Hematopoietic multipotent progenitor cell treated with erythropoietin and hydrocortisone succinate and interleukin-3 and kit ligand, for 4 days (in vitro differentiated cells): ENCODE measurements around the gene ZFPL1.
"Not testable (repeated sequence)": the region's sequence is repeated elsewhere in the genome, so short reads cannot be mapped to it uniquely, and the experiment has no call there.

Source experiments
- DNase-seq: peaks from one replicate; pipeline ENCODE4 v3.0.0-alpha.2; 2015

ZFPL1 gene

DNA sequence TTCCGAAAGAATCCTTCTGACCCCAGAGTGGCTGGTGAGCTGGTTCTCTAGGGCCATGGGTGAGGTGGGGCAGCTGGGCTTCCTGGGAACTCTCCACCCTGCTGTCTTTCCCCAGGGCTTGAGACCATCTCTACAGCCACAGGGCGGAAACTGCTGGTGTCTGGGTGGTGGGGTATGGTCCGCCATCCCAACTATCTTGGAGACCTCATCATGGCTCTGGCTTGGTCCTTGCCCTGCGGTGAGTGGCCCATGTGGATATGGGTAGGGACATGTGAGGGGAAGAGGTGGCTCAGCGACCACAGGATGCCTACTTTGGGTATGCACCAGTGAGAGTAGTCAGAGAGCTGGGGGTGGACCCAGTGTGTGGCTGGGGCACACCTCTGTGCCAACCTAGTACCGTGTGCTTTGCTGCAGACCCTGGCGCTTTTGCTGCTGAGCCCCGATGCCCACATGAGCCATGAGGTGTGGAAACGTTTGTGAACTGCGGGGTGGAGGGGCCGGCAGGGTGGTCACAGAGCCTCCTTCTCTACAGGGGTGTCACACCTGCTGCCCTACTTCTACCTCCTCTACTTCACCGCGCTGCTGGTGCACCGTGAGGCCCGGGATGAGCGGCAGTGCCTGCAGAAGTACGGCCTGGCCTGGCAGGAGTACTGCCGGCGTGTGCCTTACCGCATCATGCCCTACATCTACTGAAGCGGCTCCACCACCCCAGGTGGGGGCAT, 31.5 kb downstream of the ZFPL1 start:
- no peak for DNase-seq

DNA sequence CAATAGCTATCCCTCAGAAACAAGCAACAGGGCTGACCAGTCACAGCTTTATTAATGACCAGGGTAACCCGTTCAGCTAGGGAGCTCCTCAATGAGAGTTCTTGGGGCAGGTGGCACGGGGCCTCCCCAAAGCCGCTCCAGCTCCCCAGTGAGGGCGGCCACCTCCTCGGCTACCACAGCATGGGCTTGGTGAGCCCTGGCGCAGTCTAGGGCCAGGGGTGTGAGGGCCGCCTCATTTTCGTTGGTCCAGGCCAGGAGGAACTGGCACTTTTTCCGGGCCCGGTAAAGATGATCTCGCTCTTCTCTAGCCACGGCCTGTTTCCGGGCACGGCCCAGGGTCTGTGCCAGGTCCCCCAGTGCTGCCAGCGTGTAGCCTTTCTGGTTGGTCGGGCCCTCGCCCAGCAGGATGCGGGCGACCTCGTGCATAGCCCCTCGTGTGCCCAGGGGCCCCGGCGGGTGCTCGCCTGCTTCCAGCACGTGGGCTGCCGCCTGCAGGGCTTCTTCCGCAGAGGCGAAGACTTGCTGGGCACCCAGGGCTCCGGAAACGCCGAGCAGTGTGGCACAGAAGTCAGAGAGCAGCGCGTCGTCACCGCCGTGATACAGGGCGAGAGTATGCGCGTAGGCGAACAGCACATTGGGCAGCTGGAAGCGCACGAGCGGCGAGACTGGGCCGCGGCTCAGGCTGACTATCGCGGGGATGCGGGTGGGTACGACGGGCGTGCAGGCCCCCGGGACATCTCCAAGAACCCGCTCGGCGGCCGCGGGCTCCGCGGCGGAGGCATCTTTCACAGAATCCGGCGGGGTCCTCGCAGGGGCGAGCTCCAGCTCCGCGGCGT, 32.6 kb downstream of the ZFPL1 start:
- DNase-seq = peak; percentile 74

DNA sequence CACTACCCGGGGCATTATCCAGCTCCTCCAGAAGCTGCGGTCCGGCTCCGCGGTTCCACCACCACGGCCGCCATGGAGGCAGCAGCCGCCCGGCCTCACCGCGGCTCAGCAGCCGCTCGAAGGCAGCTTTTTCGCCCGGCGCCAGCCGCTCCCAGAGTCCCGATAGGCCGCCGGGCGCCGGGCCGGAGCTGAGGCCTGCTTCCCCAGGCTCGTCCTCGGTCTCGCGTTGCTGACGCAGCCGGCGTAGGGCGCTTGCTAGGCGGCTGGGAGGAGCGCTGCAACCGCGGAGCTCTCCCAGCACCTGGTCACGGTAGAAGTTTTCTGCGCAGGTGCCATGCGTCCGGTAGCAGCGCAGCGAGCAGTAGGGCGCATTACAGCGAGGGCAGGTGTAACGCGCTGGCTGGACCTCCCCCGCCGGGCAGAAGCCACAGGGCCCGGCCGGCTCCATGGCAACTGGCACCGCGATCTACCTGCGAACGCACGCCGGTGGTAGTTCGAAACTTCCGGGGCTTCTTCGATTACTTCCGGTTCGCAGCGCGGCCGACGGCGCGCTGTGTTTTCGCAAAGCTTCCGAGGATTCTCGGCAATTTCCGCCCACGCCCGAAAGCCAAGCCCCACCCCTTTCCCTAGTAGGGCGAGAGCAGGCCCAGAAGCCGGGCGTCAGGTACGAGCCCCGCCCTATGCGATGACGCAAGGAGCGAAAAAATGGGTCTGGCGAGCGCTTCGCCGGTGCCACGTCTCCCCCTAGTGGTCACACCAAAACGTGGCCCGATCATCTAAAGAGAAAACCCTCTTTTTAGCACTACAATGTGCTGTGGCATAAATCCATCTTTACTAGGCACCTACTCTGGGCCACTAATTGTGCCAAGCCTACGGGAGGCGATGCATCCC, 33.4 kb downstream of the ZFPL1 start, which contains the start of gene ZNHIT2:
TSS of gene ZNHIT2 (minus strand) at position 496 of the 891 bp plus-strand sequence. CDS start at position 448, 48 bp downstream.
- peak; percentile 100 for DNase-seq

DNA sequence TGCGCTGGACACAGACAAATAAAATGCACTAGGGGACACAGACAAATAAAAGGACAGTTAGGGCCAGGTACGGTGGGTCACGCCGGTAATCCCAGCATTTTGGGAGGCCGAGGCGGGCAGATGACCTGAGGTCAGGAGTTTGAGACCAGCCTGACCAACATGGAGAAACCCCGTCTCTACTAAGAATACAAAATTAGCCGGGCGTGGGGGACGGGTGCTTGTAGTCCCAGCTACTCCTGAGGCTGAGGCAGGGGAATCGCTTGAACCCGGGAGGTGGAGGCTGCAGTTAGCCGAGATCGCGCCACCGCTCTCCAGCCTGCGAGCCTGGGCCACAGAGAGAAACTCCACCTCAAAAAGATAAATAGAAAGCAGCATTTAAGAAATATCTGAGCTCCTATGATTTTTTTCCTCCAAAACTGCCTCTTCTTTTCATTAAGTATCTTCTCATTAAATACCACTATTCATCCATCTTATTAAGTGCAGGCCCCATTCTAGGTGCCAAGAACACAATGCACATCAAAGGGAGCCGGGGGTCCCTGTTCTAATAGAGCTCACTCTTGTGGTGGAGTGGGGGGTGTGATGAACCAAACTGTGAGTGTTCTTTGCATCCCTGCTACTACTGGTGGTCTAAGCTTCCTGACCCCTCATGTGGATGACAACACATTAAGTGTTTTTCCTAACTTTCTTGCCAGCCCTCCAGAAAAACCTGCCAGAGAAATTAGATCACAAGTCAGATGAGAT, 34.2 kb downstream of the ZFPL1 start:
- no peak for DNase-seq

DNA sequence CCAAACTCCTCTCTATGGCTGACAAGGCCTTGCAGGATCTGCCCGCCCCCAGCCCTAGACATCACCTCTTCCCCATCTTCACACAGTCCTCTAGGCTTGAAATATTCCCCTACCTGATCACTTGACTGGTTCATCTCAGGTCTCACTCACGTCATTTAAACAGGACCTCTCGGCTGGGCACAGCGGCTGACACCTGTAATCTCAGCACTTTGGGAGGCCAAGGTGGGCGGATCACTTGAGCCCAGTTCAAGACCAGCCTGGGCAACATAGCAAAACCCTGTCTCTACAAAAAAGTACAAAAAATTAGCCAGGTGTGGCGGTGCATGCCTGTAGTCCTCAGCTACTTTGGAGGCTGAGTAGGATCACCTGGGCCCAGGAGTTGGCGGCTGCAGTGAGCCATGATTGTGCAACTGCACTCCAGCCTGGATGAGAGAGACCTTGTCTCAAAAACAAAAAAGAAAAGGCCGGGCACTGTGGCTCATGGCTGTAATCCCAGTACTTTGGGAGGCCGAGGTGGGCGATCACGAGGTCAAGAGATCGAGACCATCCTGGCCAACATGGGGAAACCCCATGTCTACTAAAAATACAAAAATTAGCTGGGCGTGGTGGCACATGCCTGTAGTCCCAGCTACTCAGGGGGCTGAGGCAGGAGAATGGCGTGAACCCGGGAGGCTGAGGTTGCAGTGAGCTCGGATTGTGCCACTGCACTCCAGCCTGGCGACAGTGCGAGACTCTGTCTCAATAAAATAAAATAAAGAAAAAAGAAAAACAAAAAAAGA, 35.1 kb downstream of the ZFPL1 start:
- not testable (repeated sequence) for DNase-seq

DNA sequence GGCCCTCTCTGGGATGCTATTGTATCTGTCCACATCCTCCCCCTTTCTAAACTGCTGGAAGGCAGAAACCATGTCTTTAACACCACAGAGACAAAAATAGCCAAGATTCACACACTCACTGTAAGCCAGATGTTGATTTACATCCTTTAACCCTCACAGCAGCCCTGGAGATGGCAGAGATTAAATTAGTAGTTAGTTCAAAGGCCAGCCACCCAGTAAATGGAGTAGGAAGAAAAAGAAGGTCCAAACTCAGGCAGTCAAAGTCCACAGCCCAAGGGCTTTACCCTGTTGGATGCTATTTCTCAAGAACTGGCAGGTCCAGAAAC, 35.6 kb downstream of the ZFPL1 start:
- DNase-seq = no peak

DNA sequence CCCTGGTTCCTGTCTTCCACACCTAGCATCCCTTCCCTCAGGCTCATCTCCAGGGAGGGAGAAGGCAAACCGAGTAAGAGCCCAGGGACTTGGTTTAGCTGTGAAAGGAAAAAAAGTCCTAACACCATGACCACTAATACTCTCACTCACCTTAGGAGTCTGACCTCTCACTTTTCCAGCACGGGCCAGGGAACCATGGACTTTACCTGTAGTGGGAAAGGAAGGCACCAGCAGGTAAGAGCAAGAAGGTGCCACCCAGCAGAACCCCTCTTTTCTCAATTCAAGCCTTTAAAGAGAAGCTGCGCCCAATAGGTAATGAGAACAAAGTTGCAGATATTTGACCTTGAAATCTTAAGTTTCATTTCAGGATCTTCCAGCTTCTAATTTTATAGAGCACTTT, 36.8 kb downstream of the ZFPL1 start:
- no peak for DNase-seq

DNA sequence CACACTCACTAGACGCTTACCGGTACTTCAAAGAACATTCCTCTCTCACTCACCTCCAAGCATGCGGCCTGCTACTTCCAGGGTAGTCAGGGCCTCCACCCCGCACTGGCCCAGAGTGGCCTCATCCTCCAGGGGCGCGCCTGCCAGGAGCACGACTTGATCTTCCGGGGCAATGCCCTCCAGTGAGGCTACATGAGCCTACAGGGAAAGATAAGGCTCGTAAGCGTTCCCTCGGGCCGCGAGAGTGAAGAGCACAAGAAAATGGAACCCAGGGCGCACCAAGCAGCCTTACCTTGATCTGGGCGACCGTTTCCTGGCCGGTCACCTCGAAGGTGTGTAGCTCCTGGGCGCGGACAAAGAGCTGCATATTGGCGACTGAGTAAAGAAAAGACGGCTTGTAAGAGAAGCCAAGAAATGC, 37.4 kb downstream of the ZFPL1 start:
- DNase-seq = peak; percentile 65

DNA sequence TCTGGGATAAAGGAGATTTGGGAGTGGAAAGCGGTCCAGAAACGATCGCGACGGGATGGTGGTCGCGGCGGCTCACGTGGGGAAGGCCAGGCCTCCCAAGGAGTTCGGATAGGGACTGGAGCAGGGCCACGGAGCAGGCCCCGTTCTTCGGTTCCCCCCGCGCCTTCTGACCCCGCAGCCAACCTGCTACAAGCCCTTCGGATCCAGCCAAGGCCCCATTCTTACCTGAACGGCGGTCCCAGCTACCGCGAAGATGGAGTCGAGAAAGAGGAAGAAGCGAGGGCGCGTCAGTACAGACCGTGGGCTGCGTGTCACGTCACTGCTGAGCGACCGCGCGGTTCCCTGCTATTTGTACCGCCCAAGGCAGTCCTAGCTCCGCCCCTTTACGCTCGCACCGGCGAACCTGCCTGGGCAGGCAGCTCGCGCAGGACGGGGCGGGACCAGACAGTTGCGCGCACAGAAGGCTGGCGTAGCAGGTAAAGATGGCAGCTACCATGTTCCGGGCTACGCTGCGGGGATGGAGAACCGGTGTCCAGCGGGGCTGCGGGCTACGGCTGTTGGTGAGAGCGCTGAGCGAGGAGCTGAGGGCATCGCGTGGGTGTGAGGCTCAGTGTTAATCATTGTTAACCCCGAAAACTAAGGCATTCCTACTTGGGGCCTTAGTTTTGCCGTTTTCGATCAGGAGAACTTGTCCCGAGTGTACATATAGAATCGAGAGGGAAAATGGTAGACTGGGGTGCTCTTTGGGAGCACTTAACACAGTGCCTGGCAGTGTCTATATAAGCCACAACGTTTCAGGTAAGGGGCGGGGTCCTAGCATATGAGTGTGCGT, 38.1 kb downstream of the ZFPL1 start, which contains the start of the genes FAU and MRPL49:
TSS of gene FAU (minus strand) at position 270 of the 832 bp plus-strand sequence. CDS start 321 bp downstream, outside the sequence.
TSS of gene MRPL49 (plus strand) at position 457 of the 832 bp plus-strand sequence. CDS start at position 483, 26 bp downstream.
- peak; percentile 100 for DNase-seq

DNA sequence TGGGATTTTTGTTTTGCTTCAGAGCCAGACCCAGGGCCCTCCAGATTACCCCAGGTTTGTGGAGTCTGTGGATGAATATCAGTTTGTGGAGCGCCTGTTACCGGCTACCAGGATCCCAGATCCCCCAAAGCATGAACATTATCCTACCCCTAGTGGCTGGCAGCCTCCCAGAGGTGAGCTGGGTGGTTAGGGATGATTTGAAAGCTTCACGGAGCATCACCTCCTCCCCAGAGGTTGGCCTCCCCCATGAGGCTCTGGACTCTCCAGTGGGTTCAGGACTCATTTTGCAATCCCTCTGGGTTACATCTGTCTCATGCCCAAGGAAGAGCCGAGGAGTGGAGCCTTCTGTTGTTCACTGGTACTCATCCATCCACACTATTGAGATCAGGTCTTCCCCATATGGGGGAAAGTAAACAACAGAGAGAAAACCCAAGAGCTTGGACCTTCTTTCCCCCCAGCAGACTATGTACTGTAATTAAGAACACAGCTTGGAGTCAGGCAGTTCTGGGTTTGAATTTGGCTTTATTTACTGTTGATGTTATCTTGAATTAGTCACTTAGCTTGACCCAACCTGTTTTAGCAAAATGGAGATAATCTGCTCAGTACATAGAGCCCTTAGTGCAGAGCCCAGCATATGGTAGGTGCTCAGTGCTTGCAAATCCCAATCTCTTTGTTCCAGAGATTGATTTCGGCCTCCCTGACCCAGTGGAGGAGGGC, 40.6 kb downstream of the ZFPL1 start:
- DNase-seq = no peak

DNA sequence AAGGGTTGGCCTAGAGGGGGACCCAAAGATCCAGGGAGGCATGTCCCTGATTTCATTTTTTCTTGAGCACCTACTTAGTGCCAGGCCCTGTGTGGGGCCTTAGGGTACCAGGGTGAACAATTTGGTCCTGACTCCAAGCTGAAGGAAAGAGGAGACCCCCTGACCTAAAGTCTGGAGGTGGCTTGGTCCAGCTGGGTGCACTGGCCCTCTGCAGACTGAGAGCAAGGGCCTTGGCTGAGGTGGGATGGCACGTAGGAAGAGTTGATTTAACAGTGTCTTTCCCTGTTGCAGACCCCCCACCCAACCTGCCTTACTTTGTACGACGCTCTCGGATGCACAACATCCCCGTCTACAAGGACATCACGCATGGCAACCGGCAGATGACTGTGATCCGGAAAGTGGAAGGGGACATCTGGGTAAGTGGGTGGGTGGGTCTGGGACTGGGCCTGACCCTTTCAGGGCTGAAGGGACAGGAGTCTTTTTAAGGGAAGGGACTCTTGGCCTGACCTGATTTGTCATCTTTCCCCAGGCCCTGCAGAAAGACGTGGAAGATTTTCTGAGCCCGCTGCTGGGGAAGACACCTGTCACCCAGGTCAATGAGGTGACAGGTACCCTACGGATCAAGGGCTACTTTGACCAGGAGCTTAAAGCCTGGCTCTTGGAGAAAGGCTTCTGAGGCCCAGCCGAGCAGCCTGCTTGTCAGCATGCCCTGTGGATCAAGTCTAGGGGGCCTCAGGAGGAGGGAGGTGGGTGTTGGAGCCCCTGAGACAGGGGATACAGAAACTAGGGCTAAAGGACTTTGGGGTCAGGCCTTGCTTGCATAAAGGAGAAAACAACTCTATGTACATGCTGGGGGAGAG, 41.4 kb downstream of the ZFPL1 start:
- no peak for DNase-seq

DNA sequence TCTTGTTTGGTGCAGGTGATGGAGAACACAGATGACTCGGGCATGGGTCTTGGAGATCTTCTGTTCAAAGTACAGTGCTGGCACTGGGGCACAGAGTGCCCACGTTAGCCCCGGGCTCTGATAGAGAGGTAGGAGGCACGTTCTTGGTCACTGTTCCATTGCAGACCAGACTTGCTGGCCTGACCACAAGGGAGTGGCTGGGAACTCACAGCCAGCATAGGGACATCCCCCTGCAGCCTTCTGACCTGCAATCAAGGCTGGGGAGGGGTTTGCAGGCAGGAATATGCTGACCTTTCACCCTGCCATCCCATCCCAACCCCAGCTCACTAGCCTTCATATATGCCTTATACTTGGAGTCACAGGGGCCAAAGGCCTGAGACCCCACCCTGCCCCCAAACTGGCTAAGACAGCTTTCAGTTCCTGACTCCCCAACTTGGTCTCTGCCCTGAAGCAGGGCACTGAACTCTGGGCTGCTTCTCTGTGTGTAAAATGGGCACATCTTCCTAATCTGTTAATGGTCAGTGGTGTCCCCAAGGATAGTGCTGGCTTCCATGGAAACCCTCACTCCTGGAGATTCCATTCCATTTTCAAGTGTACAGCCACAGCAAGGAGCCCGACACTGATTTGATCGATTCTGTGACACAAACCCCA, 42.7 kb downstream of the ZFPL1 start:
- DNase-seq = no peak

DNA sequence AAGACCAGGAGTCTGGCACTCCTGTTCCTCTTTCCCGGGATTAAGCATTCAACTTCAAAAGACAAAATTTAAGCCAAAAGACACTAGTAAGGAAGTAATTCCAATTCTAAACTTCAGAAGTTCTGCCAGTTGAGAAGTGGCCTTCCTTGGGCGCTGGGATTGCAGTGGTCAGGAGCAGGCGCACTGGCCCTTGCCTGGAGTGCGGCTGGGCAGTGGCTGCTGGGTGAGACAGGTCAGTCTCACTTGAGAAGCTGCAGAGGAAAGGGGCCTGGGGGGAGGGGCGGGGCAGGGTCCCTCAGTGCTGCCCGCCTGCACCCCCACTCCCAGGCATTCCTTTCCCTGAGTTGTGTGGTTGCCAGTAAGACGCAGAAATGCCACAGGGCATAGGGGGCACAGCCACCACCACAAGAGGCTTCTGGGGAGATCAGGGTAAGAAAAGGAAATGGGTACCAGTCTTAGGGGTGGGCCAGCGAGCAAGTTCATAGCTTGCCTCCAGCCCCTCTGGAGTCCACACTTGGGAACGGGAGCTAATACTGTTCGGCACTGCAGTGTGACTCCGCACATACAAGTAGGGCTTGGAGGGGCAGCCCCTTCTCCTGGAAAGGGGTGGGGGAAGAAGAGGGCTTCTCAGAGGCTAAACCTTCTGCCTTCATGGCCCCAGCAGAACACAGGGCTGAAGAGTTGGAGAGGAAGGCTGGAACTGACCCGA, 43.6 kb downstream of the ZFPL1 start:
- DNase-seq = no peak

DNA sequence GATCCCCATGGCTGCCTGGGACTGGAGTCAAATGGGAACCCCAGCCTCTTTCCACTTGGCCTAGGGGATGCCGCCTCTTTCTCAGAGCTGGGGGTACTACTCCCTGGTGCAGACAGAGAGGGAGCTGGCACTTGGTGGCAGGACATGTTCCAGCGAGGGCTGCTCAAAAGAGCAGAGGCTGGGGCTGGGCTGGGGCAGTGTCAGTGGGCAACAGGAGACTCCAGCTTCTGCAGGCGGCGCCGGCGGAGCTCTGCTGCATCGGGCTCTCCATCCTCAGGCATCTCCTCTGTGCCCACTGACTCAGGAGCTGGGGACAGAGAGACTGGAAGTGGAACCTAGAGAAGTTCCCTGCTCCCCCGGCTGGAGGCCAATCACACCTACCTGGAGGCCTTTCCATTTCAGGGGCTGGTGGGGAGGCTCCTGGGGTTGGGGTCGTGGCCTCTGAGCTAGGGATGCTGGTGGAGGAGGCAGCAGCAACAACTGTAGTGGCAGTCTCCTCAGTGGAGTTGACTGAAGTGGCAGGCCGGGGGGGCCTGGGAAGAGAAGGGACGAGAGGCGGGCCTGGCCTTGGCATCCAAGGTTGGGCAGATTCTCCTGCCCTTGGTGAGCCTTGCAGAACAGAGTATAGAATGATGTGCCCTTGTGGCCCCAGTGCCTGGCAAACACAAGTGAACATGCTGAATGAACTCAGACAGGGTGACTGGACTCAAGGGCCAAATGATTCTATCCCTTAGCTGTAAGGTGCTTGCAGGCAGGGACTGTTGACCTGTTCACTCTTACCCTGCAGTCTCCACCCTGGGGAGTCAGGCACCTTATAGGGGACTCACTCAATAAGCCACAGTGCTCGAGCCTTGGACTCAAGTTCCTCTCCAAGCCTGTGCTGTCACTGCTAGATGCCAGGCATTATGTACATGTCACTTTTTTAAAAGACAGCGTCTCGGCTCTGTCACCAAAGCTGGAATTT, 44.4 kb downstream of the ZFPL1 start:
- DNase-seq = no peak

DNA sequence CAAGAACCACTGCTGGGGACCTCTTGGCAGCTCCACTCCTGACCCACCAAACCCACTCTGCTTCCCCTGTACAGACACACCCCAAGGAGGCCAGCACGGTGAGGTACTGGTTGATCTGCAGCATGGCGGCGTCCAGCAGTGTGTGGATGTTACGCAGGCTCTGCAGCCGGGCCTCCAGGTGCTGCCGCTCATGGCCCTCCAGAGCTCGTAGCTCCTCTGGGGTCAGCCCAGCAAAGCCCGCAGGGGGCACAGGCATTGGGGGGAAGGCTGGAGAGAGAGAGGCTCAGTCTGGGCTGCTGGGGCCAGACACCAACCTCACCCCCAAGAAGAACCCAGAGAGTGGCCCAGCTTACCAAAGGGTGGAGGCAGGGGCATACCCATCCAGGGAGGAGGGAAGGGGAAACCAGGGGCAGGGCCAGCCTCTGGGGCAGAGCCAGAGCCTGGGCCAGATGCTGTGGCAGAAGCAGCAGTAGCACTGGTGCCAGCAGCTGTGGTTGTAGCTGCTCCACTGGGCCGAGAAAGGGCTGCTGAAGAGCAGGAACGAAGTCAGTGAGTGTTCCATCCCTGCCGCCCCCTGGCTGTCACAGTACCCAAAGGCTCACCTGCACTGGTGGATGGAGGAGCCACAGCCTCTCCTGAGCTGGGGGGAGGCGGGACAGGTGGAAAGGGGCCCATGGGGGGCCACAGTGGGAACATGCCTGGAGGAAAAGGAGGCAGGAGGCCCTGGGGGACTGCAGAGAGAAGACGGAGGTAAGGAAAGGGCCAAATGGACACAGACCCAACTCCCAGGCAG, 45.8 kb downstream of the ZFPL1 start:
- DNase-seq = no peak
